GM18909 (cell line): ENCODE measurements around the gene ACP6.

Experiments
- ATAC-seq: cut with Tn5 transposase; IDR thresholded peaks from one replicate; pipeline ENCODE4 v1.9.1; 2021; ENCODE audit warnings: mild to moderate bottlenecking; ENCODE audit not compliant: unreplicated experiment, poor library complexity

The ACP6 gene

GRCh38 chr1:147652306-147652705 lies 18.0 kb downstream of the ACP6 start:
- no peak for ATAC-seq

GRCh38 chr1:147651466-147651865 lies 18.9 kb downstream of the ACP6 start:
- no peak for ATAC-seq

- ATAC-seq, result no peak
These were observed 21.4 kb downstream of the ACP6 start for GRCh38 chr1:147648933-147649332.

- no peak for ATAC-seq
These were observed 22.3 kb downstream of the ACP6 start for GRCh38 chr1:147647796-147648633.

- no peak for ATAC-seq
These were observed 26.4 kb downstream of the ACP6 start for GRCh38 chr1:147643974-147644373.

- no peak for ATAC-seq
These were observed 28.4 kb downstream of the ACP6 start for GRCh38 chr1:147641695-147642592.

- ATAC-seq, result no peak
These were observed 29.0 kb downstream of the ACP6 start for GRCh38 chr1:147641291-147641690.

GRCh38 chr1:147640553-147641165 lies 29.7 kb downstream of the ACP6 start:
- ATAC-seq, result peak; percentile 91

- no peak for ATAC-seq
These were observed 34.0 kb downstream of the ACP6 start for GRCh38 chr1:147636314-147636713.

- no peak for ATAC-seq
These were observed 35.0 kb downstream of the ACP6 start for GRCh38 chr1:147635342-147635741.

- no peak for ATAC-seq
These were observed 35.7 kb downstream of the ACP6 start for GRCh38 chr1:147634645-147635044.

GRCh38 chr1:147633759-147634158 lies 36.6 kb downstream of the ACP6 start:
- ATAC-seq, result no peak

GRCh38 chr1:147631839-147632238 lies 38.5 kb downstream of the ACP6 start:
- no peak for ATAC-seq

GRCh38 chr1:147630447-147630846 lies 39.9 kb downstream of the ACP6 start:
- no peak for ATAC-seq

- ATAC-seq, result no peak
These were observed 40.3 kb downstream of the ACP6 start for GRCh38 chr1:147630022-147630421.

GRCh38 chr1:147628441-147628840 lies 41.9 kb downstream of the ACP6 start:
- no peak for ATAC-seq

- ATAC-seq, result peak; percentile 50
These were observed 42.8 kb downstream of the ACP6 start for GRCh38 chr1:147627435-147628110.

- ATAC-seq, result no peak
These were observed 43.6 kb downstream of the ACP6 start for GRCh38 chr1:147626739-147627138.

- no peak for ATAC-seq
These were observed 44.0 kb downstream of the ACP6 start for GRCh38 chr1:147626291-147626690.

GRCh38 chr1:147625362-147625995 lies 44.8 kb downstream of the ACP6 start:
- ATAC-seq, result no peak
